ENCODE data around the gene PERP.
"Not testable (repeated sequence)": the region's sequence is repeated elsewhere in the genome, so short reads cannot be mapped to it uniquely, and the experiment has no call there.

Gene PERP

GRCh38 chr6:138107078-138107751 is at the start of gene PERP:
TSS of gene PERP (minus strand) at chr6:138107419. CDS start at chr6:138107340, 79 bp downstream.
- no peaks in the 10 kb centered on the region for H3K36me3 ChIP-seq (ENCODE audit: insufficient read depth, low read length)
- peaks cover 18% of the 10 kb centered on the region for H3K79me2 ChIP-seq (ENCODE audit: control insufficient read depth, insufficient read depth, low read length, unreplicated experiment)
- H3K27ac ChIP-seq (ENCODE audit: low read depth, low read length) = no peak within 1 kb of the TSS
- H3K4me1 ChIP-seq (ENCODE audit: control insufficient read depth, insufficient read depth, low read length, unreplicated experiment) = peaks cover 11% of the 10 kb centered on the region
- H3K4me3 ChIP-seq (ENCODE audit: low read depth, low read length) = peak within 1 kb of the TSS; percentile 82
- peak within 1 kb of the TSS; percentile 34 for H2AFZ ChIP-seq (ENCODE audit: low read length, unreplicated experiment)
- no peaks in the 10 kb centered on the region for H3K27me3 ChIP-seq (ENCODE audit: insufficient read depth, low read length)

DNA sequence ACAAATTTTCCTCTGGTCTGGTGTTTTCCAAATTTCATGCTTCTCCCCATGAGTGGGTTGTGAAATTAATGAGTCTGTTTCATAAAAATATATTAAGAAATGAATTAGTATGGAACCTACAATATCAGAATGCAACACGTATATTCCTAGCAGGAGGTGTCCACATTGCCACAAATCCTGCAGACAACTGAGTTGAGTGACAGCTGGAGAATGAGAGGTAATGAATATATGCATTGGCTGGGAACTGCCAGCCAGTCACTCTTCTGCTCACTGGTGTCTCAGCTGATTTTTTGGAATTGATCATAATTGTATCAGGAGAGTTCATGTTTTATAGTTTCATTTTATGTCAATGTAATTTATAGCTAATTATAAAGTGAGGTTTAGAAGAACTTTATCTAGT is 48.2 kb upstream of the PERP start:
- Histone ChIP-seq H2AFZ (ENCODE audit: low read length, unreplicated experiment) (no peak overlapping the region), H3K36me3 (ENCODE audit: insufficient read depth, low read length) (no peaks in the 10 kb centered on the region), H3K27ac (ENCODE audit: low read depth, low read length) (no peak overlapping the region), H3K4me1 (ENCODE audit: control insufficient read depth, insufficient read depth, low read length, unreplicated experiment) (no peaks in the 10 kb centered on the region), H3K79me2 (ENCODE audit: control insufficient read depth, insufficient read depth, low read length, unreplicated experiment) (no peaks in the 10 kb centered on the region), H3K27me3 (ENCODE audit: insufficient read depth, low read length) (peaks cover 79% of the 10 kb centered on the region), H3K4me3 (ENCODE audit: low read depth, low read length) (no peak overlapping the region)

GRCh38 chr6:138146544-138146943 is 39.3 kb upstream of the PERP start:
- Histone ChIP-seq H2AFZ (ENCODE audit: low read length, unreplicated experiment) (no peak overlapping the region), H3K4me1 (ENCODE audit: control insufficient read depth, insufficient read depth, low read length, unreplicated experiment) (no peaks in the 10 kb centered on the region), H3K27me3 (ENCODE audit: insufficient read depth, low read length) (peaks cover 49% of the 10 kb centered on the region), H3K36me3 (ENCODE audit: insufficient read depth, low read length) (no peaks in the 10 kb centered on the region), H3K4me3 (ENCODE audit: low read depth, low read length) (no peak overlapping the region), H3K27ac (ENCODE audit: low read depth, low read length) (no peak overlapping the region), H3K79me2 (ENCODE audit: control insufficient read depth, insufficient read depth, low read length, unreplicated experiment) (no peaks in the 10 kb centered on the region)

DNA sequence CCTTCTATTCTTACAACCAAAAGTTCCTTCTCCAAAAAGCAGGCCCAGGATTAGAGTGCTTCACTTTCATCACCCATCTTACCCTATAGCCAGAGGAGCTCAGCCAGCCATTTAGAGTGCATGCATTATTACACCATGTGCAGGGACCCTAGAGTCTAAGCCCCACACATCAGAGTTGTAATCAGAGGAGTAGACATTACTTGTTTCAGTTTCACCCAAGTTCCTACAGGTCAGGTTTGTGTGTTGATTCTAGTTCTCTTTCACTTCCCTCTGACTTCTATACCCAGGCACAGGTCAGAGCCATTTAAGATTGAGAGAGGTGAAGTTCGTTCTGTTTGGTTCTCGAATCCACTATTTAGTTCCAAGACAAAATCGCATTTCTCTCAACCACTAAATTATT is 38.2 kb upstream of the PERP start:
- Histone ChIP-seq H2AFZ (ENCODE audit: low read length, unreplicated experiment) (no peak overlapping the region), H3K4me3 (ENCODE audit: low read depth, low read length) (no peak overlapping the region), H3K36me3 (ENCODE audit: insufficient read depth, low read length) (no peaks in the 10 kb centered on the region), H3K4me1 (ENCODE audit: control insufficient read depth, insufficient read depth, low read length, unreplicated experiment) (no peaks in the 10 kb centered on the region), H3K27me3 (ENCODE audit: insufficient read depth, low read length) (peaks cover 54% of the 10 kb centered on the region), H3K27ac (ENCODE audit: low read depth, low read length) (no peak overlapping the region), H3K79me2 (ENCODE audit: control insufficient read depth, insufficient read depth, low read length, unreplicated experiment) (no peaks in the 10 kb centered on the region)

DNA sequence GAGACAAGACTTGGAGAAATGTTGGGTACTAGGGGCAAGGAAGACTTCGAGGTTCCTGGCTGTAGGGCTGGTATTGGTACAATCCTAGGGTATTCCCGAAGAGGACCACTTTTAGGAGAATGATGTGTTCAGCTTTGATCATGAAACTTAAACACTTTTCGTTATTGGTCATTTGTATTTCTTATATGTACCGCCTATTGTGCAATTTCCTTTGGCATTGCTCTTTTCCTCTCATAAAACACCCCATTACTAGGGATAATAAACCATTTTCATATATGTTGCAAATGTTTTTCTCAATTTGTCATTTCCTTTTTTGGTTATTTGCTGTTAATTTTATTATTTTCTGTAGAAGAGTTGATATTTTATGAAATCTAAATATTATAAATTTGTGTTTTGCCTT is 35.6 kb upstream of the PERP start:
- H3K27me3 ChIP-seq (ENCODE audit: insufficient read depth, low read length) = peaks cover 58% of the 10 kb centered on the region
- no peak overlapping the region for H3K27ac ChIP-seq (ENCODE audit: low read depth, low read length)
- H2AFZ ChIP-seq (ENCODE audit: low read length, unreplicated experiment) = no peak overlapping the region
- no peaks in the 10 kb centered on the region for H3K79me2 ChIP-seq (ENCODE audit: control insufficient read depth, insufficient read depth, low read length, unreplicated experiment)
- H3K4me3 ChIP-seq (ENCODE audit: low read depth, low read length) = no peak overlapping the region
- no peaks in the 10 kb centered on the region for H3K36me3 ChIP-seq (ENCODE audit: insufficient read depth, low read length)
- H3K4me1 ChIP-seq (ENCODE audit: control insufficient read depth, insufficient read depth, low read length, unreplicated experiment) = no peaks in the 10 kb centered on the region

DNA sequence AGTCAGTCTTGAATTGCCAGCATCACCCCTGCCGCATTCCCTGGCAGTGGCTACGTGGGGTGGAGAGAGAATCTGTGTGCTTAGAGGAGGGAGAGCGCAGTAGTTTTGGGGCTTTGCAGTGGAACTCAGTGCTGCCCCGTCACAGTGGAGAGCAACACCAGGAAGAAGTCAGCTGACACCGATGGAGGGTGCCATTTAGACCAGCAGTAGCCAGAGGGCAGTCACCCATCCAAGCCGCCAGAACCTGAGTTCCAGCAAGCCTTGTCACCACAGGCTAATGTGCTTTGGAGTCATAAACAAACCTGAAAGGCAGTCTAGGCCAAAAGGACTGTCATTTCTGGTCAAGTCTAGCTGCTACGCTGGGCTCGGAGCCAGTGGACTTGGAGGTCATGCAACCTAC is 22.0 kb upstream of the PERP start:
- Histone ChIP-seq H3K27ac (ENCODE audit: low read depth, low read length) (no peak overlapping the region), H2AFZ (ENCODE audit: low read length, unreplicated experiment) (no peak overlapping the region), H3K4me1 (ENCODE audit: control insufficient read depth, insufficient read depth, low read length, unreplicated experiment) (no peaks in the 10 kb centered on the region), H3K79me2 (ENCODE audit: control insufficient read depth, insufficient read depth, low read length, unreplicated experiment) (no peaks in the 10 kb centered on the region), H3K4me3 (ENCODE audit: low read depth, low read length) (no peak overlapping the region), H3K27me3 (ENCODE audit: insufficient read depth, low read length) (peaks cover 24% of the 10 kb centered on the region), H3K36me3 (ENCODE audit: insufficient read depth, low read length) (no peaks in the 10 kb centered on the region)

DNA sequence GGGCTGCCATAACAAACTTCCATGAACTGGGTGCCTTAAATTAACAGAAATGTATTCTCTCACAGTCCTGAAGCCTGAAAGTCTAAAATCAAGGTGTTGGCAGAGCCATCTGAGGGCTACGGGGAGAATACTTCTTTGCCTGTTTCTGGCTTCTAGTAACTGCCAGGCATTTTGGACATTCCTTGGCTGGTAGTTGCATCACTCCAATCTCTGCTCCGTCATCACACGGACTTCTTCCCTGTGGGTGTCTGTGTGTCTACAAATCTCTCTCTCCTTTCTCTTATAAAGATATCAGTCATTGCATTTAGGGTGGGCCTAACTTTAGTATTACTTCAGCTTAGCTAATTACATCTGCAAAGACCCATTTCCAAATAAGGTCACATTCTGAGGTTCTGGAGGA is 20.9 kb upstream of the PERP start:
- Histone ChIP-seq H2AFZ (ENCODE audit: low read length, unreplicated experiment) (no peak overlapping the region), H3K79me2 (ENCODE audit: control insufficient read depth, insufficient read depth, low read length, unreplicated experiment) (no peaks in the 10 kb centered on the region), H3K27ac (ENCODE audit: low read depth, low read length) (no peak overlapping the region), H3K36me3 (ENCODE audit: insufficient read depth, low read length) (no peaks in the 10 kb centered on the region), H3K4me3 (ENCODE audit: low read depth, low read length) (no peak overlapping the region), H3K27me3 (ENCODE audit: insufficient read depth, low read length) (peaks cover 20% of the 10 kb centered on the region), H3K4me1 (ENCODE audit: control insufficient read depth, insufficient read depth, low read length, unreplicated experiment) (no peaks in the 10 kb centered on the region)

GRCh38 chr6:138124096-138124495 is 16.9 kb upstream of the PERP start:
- Histone ChIP-seq H3K4me1 (ENCODE audit: control insufficient read depth, insufficient read depth, low read length, unreplicated experiment) (no peaks in the 10 kb centered on the region), H2AFZ (ENCODE audit: low read length, unreplicated experiment) (no peak overlapping the region), H3K36me3 (ENCODE audit: insufficient read depth, low read length) (no peaks in the 10 kb centered on the region), H3K27ac (ENCODE audit: low read depth, low read length) (no peak overlapping the region), H3K79me2 (ENCODE audit: control insufficient read depth, insufficient read depth, low read length, unreplicated experiment) (no peaks in the 10 kb centered on the region), H3K27me3 (ENCODE audit: insufficient read depth, low read length) (peaks cover 41% of the 10 kb centered on the region; the same call in 1 of the 2 replicates), H3K4me3 (ENCODE audit: low read depth, low read length) (no peak overlapping the region)

DNA sequence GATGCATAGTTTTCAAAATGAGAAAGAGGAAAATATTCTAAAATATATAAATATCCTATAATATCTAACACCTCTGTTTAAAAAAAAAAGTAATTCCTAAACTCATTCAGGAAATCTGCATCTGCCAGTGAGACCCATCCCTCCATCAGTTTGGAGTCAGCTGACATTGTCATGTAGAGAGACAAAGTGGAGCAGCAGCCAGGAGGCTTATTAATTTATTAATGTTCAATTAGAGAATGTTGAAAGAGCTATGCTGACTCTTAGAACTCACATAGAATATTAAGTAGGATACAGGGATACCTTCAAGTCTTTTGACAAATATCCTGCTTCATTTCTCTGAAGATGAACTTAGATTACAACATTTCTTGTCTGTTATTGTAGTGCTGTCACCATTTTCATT is 12.8 kb upstream of the PERP start:
- Histone ChIP-seq H3K4me1 (ENCODE audit: control insufficient read depth, insufficient read depth, low read length, unreplicated experiment) (no peaks in the 10 kb centered on the region), H3K36me3 (ENCODE audit: insufficient read depth, low read length) (no peaks in the 10 kb centered on the region), H3K79me2 (ENCODE audit: control insufficient read depth, insufficient read depth, low read length, unreplicated experiment) (no peaks in the 10 kb centered on the region), H3K27me3 (ENCODE audit: insufficient read depth, low read length) (peaks cover 28% of the 10 kb centered on the region; the same call in 1 of the 2 replicates), H2AFZ (ENCODE audit: low read length, unreplicated experiment) (no peak overlapping the region), H3K27ac (ENCODE audit: low read depth, low read length) (no peak overlapping the region), H3K4me3 (ENCODE audit: low read depth, low read length) (no peak overlapping the region)

DNA sequence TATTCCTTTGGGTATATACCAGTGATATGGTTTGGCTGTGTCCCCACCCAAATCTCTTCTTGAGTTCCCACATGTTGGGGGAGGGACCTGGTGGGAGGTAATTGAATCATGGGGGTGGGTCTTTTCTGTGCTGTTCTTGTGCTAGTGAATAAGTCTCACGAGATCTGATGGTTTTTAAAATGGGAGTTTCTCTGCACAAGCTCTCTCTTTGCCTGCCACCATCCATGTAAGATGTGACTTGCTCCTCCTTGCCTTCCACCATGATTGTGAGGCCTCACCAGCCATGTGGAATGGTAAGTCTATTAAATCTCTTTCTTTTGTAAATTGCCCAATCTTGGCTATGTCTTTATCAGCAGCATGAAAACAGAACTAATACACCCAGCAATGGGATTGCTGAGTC is 12.0 kb upstream of the PERP start:
- not testable (repeated sequence) for H3K4me1 ChIP-seq (ENCODE audit: control insufficient read depth, insufficient read depth, low read length, unreplicated experiment); H3K36me3 ChIP-seq (ENCODE audit: insufficient read depth, low read length); H3K79me2 ChIP-seq (ENCODE audit: control insufficient read depth, insufficient read depth, low read length, unreplicated experiment); H2AFZ ChIP-seq (ENCODE audit: low read length, unreplicated experiment); H3K27ac ChIP-seq (ENCODE audit: low read depth, low read length); H3K4me3 ChIP-seq (ENCODE audit: low read depth, low read length)
- peaks cover 32% of the 10 kb centered on the region; the same call in 1 of the 2 replicates for H3K27me3 ChIP-seq (ENCODE audit: insufficient read depth, low read length)

DNA sequence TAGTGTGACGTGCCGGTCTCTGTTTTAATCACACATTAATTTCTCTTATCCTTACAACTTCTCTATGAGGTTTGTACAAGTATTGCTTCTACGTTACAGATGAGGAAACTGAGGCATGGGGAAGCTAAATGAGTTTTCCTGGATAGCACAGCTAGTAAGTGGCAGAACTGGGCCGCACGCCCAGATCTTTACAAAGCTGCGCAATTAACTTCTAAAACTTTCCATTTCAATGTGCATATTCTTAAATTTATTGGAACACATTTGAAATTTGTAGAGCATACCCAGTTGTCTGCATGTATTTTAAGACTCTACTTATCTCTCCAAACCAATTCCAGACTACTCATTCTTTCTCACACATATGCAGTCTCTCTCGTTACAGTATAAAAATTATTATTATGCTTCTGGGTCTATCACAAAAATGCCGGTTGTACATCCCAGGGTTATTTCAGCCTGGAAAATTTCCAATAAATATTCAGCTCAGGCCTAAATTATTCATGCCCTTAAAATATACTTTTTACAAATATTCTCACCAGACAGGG is 10.2 kb upstream of the PERP start:
- Histone ChIP-seq H3K27me3 (ENCODE audit: insufficient read depth, low read length) (peaks cover 24% of the 10 kb centered on the region; the same call in 1 of the 2 replicates), H3K4me1 (ENCODE audit: control insufficient read depth, insufficient read depth, low read length, unreplicated experiment) (no peaks in the 10 kb centered on the region), H3K4me3 (ENCODE audit: low read depth, low read length) (no peak overlapping the region), H3K36me3 (ENCODE audit: insufficient read depth, low read length) (no peaks in the 10 kb centered on the region), H3K79me2 (ENCODE audit: control insufficient read depth, insufficient read depth, low read length, unreplicated experiment) (no peaks in the 10 kb centered on the region), H3K27ac (ENCODE audit: low read depth, low read length) (no peak overlapping the region), H2AFZ (ENCODE audit: low read length, unreplicated experiment) (no peak overlapping the region)

Measured in ACC112 (cell line).